HG02763 (cell line): ENCODE results near the gene IVD.
A peak's percentile ranks its signal among the peaks of the same experiment; 100 is the strongest.

Source experiments
- ATAC-seq: cut with Tn5 transposase; IDR thresholded peaks from one replicate; pipeline ENCODE4 v1.9.1; 2021; ENCODE audit warnings: mild to moderate bottlenecking, moderate library complexity; ENCODE audit not compliant: unreplicated experiment

The IVD gene

GRCh38 chr15:40436892-40437751, 31.5 kb downstream of the IVD start:
- no peak for ATAC-seq

- no peak for ATAC-seq
These were observed 32.4 kb downstream of the IVD start for GRCh38 chr15:40437752-40438687.

- no peak for ATAC-seq
These were observed 33.1 kb downstream of the IVD start for GRCh38 chr15:40438712-40439111.

GRCh38 chr15:40439461-40439959, 33.9 kb downstream of the IVD start:
- no peak for ATAC-seq

- no peak for ATAC-seq
These were observed 34.6 kb downstream of the IVD start for GRCh38 chr15:40439960-40440742.

GRCh38 chr15:40440743-40441564, 35.4 kb downstream of the IVD start, which contains the start of gene BAHD1:
Gene BAHD1, plus strand, starts transcription at chr15:40440953. Its CDS starts 17,512 bp downstream, at chr15:40458465.
- peak; percentile 91 for ATAC-seq

- peak; percentile 8 for ATAC-seq
These were observed 36.3 kb downstream of the IVD start for GRCh38 chr15:40441565-40442531.

GRCh38 chr15:40443255-40443654, 37.7 kb downstream of the IVD start:
- ATAC-seq, result no peak

GRCh38 chr15:40443846-40444245, 38.3 kb downstream of the IVD start:
- no peak for ATAC-seq

- no peak for ATAC-seq
These were observed 39.1 kb downstream of the IVD start for GRCh38 chr15:40444736-40445135.

- no peak for ATAC-seq
These were observed 39.9 kb downstream of the IVD start for GRCh38 chr15:40445421-40445922.

- ATAC-seq, result no peak
These were observed 40.5 kb downstream of the IVD start for GRCh38 chr15:40446144-40446543.

- no peak for ATAC-seq
These were observed 42.8 kb downstream of the IVD start for GRCh38 chr15:40448354-40448753.

GRCh38 chr15:40449275-40449674, 43.7 kb downstream of the IVD start:
- no peak for ATAC-seq

- ATAC-seq, result no peak
These were observed 44.5 kb downstream of the IVD start for GRCh38 chr15:40450047-40450446.

- no peak for ATAC-seq
These were observed 46.0 kb downstream of the IVD start for GRCh38 chr15:40451527-40452158.

- ATAC-seq, result no peak
These were observed 46.9 kb downstream of the IVD start for GRCh38 chr15:40452296-40453090.
